Measurements from ENCODE around the gene TRAF1. TPM values are rescaled to one million over a fixed set of nuclear protein-coding genes. Genes with fewer than 3 reads are reported as not detected.

TRAF1 gene
- total RNA-seq, 1 donor: 0.86 TPM

- no peak for DNase-seq (ENCODE audit: low read depth)
- H3K4me3 ChIP-seq (ENCODE audit: low read depth, low read length): no peak overlapping the region
- TF ChIP-seq CTCF (IDR thresholded peaks at IDR 0.05; ENCODE audit: insufficient read depth, low read depth, low read length): no peak
Measured at GRCh38 chr9:120915854-120916470, 10.6 kb downstream of the TRAF1 start.

DNA sequence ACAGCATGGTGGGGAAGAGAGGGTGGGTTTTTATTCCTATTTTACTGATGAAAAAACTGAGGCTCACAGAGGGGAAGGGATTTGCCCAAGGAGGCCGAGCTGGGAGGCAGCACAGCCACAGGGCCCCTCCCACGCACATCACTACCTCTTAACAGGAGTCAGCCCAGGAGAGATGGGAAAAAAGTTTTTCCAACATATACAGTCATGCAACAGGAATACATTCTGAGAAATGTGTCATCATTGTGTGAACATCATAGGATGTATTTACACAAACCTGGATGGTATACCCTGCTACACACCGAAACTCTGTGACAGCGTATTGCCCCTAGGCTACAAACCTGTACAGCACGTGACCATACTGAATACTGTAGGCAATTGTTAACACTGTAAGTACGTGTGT is 11.6 kb downstream of the TRAF1 start:
- no peak for TF ChIP-seq CTCF (IDR thresholded peaks at IDR 0.05; ENCODE audit: insufficient read depth, low read depth, low read length)
- no peak for DNase-seq (ENCODE audit: low read depth)
- H3K4me3 ChIP-seq (ENCODE audit: low read depth, low read length): no peak overlapping the region

DNA sequence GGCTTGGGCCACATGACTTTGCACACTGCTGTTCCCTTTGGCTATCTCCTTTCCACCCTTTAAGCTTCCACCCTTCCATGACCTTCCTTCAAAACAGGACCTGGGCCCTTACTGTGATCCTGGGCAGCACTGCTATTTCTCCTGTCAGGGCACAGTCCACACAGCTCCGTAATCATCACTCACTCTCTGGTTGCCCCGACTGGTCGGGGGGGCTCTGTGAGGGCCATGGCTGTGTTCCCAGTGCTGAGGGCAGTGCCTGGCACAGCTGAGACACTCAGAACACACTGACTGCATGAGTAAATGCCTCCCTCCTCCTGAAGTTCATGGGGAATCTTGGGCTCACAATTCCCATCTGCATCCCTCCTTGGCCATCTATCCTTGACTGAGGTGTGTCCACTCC is 12.2 kb downstream of the TRAF1 start:
- DNase-seq (ENCODE audit: low read depth): no peak
- H3K4me3 ChIP-seq (ENCODE audit: low read depth, low read length): no peak overlapping the region
- no peak for TF ChIP-seq CTCF (IDR thresholded peaks at IDR 0.05; ENCODE audit: insufficient read depth, low read depth, low read length)

DNA sequence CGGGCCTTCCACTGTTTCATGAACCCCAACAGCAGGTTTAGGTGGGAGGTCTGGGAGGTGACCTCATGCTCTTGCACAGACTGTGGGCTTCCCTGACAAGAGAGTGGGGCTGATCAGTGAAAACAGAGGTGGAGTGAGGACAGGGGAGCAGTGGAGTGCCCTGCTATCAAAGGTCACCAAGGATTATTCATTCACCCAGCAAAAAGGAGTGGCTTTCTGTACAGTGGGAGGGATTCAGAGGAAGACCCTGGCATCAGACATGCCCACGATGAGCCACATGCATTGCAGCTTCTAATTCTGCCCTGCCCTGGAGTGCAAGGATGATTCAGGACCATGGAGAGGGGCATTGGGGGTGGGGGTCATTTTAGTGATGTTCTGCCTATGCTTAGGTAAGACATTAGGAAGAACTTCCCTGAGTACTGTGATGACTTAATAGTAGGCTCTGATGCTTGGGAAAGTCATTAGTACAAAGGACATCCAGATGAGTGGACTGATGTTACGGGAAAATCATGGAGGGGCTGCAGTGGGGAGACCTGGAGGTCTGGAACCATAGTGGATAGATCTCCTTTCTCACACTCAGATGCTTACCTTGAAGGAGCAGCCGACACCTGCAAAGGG is 12.8 kb downstream of the TRAF1 start:
- H3K4me3 ChIP-seq (ENCODE audit: low read depth, low read length): no peak overlapping the region
- DNase-seq (ENCODE audit: low read depth): no peak
- TF ChIP-seq CTCF (IDR thresholded peaks at IDR 0.05; ENCODE audit: insufficient read depth, low read depth, low read length): no peak

DNA sequence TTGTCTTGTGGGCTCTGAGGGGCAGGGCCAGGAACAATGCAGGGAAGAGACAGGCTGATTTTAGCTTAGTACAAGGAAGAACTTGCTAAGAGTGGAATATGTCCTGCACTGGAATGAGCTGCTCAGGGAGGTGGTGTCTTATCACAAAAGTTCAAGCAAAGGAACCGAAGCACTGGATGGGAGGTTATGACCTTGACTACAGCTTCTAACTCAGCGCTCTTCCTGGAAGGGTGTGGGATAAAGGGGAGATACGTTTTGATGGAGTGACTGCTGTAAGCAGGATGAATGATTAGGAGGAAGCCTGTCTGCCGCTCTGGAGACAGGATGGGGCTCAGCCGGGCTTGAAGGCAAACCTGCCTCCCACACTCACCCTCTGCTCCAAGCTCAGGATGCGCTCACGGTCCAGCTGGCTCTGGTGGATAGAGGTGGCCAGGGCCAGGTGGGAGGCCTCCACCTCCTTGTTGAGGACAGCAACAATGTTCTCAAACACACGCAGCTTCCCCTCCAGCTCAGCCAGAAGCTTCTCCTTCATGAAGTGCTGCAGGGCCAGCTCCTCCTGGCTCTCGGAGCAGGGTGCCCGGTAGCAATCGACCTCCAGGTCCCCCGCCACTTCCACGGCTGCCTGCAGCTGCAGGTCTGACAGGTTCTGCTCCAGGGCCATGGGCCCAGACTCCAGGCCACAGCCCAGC is 13.5 kb downstream of the TRAF1 start:
- DNase-seq (ENCODE audit: low read depth): no peak
- no peak for TF ChIP-seq CTCF (IDR thresholded peaks at IDR 0.05; ENCODE audit: insufficient read depth, low read depth, low read length)

GRCh38 chr9:120911295-120911837 is 15.2 kb downstream of the TRAF1 start:
- TF ChIP-seq CTCF (IDR thresholded peaks at IDR 0.05; ENCODE audit: insufficient read depth, low read depth, low read length): no peak
- no peak overlapping the region for H3K4me3 ChIP-seq (ENCODE audit: low read depth, low read length)
- no peak for DNase-seq (ENCODE audit: low read depth)

More for the DNA sequence above, 13.5 kb downstream of the TRAF1 start:
- no peak overlapping the region for H3K4me3 ChIP-seq (ENCODE audit: low read depth, low read length)
